GM23338 (cell line): Measurements from ENCODE around the gene CACNA1D.

Source experiments
- EZH2phosphoT487 ChIP-seq: fragments of 200-600 bp; sonication (generic); IDR thresholded peaks from one replicate; pipeline ENCODE4 v1.8.1; 2018; ENCODE audit warnings: antibody characterized with exemption; ENCODE audit not compliant: unreplicated experiment
- TF ChIP-seq, protein P1 (sequence below), 2 experiments: fragments of 200-600 bp in 1 of 2; sonication (generic) in 1 of 2; conservative IDR thresholded peaks; 2 replicates each; pipeline versions ENCODE4 v1.5.1 to v1.6.1; 2016 to 2017; ENCODE audit warnings: antibody characterized with exemption in 2 of 2, low read depth in 2 of 2, mild to moderate bottlenecking in 2 of 2, moderate library complexity in 1 of 2
- TF ChIP-seq, protein P2 (sequence below): IDR thresholded peaks from one replicate; pipeline ENCODE4 v1.6.1; 2018; ENCODE audit warnings: antibody characterized with exemption; ENCODE audit not compliant: unreplicated experiment

DNA sequence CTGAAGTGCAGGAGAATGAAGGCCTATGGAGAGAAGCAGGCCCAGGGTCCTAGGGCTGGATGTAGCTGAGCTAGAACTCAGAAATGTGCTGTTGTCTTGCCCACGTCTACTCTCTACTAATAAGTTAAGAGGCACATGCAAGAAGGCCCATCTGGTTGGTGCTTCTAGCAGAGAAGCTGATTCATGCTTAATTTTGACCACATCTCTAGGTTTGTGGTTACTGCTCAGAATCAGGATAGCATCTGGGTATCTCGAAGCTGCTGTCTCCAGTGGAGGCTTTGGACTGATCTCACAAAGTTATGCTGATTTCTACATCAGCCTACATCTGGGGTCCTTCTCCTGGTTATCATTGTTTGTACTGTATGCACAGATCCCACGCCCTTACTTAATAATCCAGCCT, 87.3 kb downstream of the CACNA1D start:
- TF ChIP-seq, protein P1, sequence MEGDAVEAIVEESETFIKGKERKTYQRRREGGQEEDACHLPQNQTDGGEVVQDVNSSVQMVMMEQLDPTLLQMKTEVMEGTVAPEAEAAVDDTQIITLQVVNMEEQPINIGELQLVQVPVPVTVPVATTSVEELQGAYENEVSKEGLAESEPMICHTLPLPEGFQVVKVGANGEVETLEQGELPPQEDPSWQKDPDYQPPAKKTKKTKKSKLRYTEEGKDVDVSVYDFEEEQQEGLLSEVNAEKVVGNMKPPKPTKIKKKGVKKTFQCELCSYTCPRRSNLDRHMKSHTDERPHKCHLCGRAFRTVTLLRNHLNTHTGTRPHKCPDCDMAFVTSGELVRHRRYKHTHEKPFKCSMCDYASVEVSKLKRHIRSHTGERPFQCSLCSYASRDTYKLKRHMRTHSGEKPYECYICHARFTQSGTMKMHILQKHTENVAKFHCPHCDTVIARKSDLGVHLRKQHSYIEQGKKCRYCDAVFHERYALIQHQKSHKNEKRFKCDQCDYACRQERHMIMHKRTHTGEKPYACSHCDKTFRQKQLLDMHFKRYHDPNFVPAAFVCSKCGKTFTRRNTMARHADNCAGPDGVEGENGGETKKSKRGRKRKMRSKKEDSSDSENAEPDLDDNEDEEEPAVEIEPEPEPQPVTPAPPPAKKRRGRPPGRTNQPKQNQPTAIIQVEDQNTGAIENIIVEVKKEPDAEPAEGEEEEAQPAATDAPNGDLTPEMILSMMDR (conservative IDR thresholded peaks at IDR 0.05; ENCODE audit: low read depth in 2 of 2), result no peak
- TF ChIP-seq, protein P2, sequence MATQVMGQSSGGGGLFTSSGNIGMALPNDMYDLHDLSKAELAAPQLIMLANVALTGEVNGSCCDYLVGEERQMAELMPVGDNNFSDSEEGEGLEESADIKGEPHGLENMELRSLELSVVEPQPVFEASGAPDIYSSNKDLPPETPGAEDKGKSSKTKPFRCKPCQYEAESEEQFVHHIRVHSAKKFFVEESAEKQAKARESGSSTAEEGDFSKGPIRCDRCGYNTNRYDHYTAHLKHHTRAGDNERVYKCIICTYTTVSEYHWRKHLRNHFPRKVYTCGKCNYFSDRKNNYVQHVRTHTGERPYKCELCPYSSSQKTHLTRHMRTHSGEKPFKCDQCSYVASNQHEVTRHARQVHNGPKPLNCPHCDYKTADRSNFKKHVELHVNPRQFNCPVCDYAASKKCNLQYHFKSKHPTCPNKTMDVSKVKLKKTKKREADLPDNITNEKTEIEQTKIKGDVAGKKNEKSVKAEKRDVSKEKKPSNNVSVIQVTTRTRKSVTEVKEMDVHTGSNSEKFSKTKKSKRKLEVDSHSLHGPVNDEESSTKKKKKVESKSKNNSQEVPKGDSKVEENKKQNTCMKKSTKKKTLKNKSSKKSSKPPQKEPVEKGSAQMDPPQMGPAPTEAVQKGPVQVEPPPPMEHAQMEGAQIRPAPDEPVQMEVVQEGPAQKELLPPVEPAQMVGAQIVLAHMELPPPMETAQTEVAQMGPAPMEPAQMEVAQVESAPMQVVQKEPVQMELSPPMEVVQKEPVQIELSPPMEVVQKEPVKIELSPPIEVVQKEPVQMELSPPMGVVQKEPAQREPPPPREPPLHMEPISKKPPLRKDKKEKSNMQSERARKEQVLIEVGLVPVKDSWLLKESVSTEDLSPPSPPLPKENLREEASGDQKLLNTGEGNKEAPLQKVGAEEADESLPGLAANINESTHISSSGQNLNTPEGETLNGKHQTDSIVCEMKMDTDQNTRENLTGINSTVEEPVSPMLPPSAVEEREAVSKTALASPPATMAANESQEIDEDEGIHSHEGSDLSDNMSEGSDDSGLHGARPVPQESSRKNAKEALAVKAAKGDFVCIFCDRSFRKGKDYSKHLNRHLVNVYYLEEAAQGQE, result no peak
- TF ChIP-seq EZH2phosphoT487, result no peak
